Stimulated activated CD4-positive, alpha-beta T cell treated with anti-CD3 and anti-CD28 coated beads, TNF-alpha, amount 100 ng/mL, for 48 hours (primary cell): Measurements from ENCODE around the gene CARS1.
A peak's percentile ranks its signal among the peaks of the same experiment; 100 is the strongest.

Experiments
- DNase-seq, 3 donors: peaks; one replicate each; pipeline ENCODE4 v3.0.0-alpha.2; 2020; ENCODE audit warnings: low read depth in 3 of 3

The CARS1 gene

DNA sequence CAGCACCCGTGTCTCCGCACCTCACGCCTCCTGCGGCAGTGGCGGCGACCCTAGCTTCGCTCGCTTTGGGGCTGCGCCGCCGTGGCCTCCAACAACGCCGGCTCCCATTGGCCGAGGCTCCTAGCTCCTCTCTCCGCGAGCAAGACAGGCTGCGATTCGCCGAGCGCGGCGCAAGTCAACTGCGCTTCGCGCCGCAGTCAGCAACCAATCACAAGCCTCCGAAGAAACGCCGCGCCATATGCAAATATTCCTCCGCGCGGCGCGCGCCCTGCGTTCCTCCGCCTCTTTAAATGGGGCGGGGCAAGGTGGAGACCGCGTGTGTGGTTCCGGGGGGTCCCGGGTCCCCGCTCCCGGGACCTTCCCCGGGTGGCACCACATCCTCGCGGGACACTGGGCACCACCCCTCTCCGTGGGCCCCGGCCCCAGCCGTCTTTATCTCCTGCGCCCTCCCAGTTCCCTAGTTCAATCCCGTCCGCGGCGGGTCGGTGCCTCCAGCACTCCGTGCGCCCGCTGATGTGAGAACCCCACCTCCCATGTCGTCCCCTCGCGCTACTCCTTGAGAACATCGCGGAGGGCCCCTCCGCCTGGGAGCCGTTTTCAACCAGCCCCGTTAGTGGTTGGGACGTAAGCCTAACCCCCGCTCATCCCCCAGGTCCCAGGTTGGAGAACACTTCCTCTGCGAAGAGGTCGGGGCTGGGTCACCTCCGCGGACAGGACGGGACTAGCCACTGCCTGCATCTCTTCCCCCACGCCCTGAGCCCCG lies 64.8 kb downstream of the CARS1 start, which contains the start of gene NAP1L4:
Gene NAP1L4 (minus strand): TSS at position 96 of the 763 bp plus-strand sequence. CDS start 13,109 bp downstream, outside the sequence.
- DNase-seq = peak; percentile 88 to 94 (median 90)

DNA sequence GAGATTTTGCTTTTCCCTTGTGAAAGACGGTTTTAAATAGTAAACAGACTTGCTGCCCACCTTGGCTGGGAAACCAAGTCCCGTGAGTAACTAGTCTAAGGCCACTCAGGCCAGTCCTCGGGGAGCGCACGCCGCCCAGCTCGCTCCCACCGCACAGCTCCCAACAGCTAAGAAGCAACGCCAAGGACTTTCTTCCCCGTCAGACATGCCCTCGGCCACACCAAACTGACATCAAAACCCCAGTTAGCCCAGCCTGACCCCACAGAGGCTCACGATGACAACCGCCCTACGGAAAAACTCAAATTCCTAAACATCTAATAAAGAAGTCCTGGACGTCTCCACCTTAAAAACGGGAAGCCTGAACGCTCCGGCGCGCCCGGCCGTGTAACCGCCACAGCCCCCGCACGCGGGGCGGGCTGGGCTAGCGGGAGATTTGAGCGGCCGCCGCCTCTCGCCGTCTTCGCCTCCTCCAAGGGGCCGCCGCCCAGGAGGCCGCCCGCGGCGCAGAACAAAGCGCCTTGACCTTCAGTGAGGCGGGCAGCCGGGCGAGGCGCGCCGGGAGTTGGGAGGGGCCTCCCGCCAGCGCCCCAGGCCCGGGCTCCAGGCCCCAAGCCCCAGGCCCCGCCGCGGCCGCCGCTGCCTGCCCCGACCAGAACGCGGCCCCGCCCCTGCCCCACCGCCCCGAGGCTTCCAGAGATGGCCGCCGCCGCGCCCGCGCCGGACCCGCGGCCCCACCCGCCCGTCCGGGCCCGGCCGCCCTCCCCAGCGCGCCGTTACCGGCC lies 65.6 kb downstream of the CARS1 start:
- no peak for DNase-seq

DNA sequence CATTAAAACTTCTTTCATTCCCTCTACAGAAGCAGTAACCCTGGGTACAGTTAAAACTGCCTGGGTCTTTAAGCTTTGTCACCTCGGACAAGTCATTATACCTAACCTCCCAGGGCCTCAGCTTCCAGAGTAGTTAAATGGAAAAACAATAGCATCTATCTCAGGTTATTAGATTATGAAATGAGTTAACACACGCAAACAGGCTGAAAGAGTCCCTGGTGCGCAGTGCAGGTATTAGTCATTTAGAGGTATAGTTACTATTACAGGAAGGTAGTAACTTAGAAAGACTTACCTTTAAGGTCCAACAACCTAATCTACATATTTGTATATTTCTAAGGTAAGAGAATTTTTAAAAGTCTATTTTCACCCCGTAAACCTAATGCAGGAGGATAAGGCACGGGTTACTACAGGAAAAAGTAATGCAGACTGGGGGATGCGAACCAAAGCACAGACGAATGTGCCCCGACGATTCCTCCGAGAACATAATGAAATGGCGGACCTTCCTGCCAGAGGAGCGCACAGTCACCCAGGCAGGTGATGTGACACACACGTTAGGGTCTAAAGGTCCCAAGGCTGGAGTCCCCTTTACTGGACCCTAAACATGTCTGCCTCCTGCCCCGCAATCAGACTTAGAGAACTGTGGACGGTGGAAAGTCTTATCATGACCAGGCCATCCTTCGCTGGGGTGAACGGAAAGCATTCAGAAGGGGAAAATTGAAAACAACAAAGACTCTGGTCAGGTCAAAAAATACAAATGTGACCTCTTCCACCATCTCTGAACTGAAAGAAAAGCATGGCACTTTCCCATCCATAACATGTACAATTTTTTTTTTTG lies 66.4 kb downstream of the CARS1 start:
- peak in 1 of 3 donors; percentile 49 for DNase-seq

DNA sequence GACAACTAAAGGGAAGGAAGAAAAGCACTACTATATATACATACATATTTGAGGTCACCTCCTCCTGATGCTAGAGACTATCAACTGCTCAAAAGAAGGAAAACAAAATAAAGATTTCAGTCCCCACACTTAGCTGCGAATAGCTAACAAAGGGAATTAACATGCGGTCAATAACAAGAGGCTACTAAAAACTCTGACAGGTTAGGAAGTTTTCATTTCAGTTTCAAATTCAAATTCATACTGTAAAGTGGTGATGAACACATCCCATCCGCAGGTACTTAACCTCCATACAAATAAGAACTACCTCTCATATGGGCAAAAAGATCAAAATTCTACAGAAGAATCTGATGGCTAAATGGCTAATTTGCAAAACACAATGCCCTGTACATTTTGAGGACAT lies 67.7 kb downstream of the CARS1 start:
- DNase-seq = no peak

DNA sequence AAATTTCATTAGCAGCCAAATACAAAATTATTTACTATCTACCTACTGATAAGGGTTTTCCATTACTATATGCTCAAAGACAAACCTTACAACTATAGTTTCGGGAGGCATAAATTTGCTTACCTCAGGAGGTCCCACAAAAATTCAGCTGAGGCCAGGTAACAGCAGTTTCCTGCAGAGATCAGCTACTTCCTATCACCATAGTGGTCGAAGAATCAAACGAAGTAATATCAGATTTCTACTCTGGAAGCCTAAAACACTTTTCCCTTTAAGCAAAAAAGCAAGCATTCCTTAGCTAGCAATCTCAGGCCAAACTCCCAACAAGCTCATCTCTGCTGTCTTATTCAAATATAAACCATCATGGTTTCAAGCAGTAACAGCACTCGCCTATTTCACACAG lies 68.2 kb downstream of the CARS1 start:
- no peak for DNase-seq

DNA sequence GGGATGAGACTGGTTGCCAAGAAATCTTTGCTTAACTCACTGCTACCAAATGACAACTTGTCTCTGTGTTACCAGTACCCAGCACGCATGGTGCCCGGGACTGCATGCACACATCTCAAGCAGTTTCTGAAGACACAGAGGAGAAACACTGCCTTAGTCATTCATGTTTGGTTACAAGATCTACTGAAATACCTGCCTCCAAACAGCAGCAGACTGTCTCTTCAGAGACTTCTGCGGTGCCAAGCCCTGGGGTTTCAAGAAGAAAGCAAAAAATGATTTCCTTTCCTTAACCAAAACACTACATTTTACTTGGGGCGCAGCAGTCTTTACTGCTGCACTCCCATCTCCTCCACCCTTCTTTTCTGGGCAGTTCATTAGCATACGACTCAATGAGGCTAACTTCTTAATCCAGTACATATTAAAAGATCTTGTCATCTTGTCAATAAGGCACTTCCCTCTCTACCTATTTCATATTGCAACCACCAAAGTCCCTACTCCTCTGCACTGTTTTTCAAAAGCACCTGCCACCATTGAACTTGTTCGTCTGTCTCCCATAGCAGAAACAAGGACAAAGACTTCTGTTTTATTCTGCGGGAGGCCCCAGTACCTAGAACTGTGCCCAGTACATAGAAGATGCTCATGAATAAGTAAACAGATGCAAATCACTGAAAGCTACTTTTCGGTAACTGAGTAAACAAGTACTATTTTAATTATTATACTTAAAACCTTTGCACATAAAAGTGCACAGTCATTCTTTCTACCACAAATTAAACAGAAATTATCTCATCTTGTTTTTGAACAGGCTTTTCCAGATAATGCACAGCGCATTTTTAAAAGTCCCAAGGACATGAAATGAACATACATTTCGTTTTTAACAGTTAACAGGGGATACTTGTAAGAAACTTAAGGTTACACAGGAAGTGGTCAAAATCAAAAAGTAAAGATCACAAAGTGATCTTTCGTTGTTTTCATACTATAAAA lies 69.1 kb downstream of the CARS1 start:
- peak in 2 of 3 donors; percentile 16 to 31 for DNase-seq

DNA sequence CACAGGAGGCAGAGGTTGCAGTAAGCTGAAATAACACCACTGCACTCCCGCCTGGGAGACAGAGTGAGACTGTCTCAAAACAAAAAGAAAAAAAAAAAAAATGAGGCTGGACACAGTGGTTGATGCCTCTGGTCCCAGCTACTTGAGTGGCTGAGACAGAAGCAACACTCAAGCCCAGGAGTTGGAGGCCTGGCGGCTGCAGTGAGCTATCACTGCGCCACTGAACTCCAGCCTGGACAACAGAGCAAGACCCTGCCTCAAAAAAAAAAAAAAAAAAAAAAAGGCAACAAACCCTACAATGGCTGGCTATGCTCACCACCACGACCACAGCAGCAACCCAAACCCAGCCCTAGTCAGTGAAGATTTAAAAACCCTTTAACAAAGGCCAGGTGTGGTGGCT lies 73.3 kb downstream of the CARS1 start:
- no peak for DNase-seq

DNA sequence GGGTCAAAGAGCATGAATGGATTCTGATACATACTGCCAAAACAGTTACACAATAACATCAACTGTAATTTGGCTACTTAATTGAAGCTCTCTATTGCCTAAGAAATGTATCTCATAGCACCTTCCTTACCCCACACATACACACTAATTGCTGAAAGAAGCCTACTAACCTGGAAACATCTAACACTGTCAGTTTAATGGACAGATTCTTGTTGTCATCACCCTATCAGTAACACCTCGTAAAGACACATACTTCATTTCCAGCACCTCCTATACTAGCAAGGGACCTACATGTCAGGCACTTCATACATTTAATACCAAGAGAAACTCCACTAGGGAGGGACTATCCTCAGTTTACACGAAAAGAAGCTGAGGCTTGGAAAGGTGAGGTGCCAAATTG lies 75.0 kb downstream of the CARS1 start:
- no peak for DNase-seq

DNA sequence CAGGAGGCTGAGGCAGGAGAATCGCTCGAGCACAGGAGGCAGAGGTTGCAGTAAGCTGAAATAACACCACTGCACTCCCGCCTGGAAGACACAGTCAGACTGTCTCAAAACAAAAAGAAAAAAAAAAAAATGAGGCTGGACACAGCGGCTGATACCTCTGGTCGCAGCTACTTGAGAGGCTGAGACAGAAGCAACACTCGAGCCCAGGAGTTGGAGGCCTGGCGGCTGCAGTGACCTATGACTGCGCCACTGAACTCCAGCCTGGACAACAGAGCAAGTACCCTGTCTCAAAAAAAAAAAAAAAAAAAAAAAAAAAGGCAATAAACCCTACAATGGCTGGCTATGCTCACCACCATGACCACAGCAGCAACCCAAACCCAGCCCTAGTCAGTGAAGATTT lies 76.1 kb downstream of the CARS1 start:
- DNase-seq = no peak

DNA sequence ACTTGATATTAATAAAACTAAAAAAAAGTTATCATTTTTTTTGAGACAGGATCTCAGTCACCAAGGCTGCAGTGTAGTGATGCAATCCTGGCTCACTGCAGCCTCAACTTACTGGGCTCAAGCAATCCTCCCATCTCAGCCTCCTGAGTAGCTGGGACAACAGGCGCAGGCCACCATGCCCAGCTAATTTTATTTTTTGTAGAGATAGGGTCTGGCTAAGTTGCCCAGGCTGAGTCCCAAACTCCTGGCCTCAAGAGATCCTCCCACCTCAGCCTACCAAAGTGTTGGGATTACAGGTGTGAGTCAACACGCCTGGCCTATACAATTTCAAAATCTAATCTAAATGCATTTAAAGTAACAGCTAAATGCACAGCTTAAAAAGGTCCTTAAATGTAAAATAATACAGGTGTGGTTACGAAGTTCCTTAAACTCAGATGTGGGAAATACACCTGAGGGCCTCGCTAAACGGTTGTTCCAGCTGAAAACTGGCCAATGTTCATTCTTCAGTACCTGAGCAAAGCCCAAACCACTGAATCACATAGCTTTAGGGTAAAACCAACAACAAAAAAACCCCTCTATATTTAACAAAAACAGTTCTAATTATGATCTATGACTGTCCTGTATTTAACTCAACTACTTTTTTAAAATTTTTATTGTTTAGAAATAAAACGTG lies 76.9 kb downstream of the CARS1 start:
- DNase-seq = no peak

DNA sequence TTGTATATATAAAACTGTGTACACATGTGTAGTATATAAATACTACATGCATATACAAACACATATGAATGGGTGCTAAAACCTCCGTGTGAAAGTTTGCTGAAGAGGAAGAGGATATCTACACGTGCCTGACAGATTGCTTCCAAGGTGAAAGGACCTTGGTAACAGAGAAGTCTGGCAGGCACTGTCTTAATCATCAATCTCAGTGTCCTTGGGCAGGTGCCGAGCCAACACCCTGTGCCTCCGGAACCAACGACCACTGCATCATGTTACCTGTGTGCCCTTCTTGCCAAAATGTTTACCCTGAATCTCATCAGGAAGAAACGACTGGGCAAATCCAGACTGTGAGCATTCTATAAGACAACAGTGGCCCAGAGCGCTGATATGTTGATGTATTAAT lies 80.1 kb downstream of the CARS1 start:
- DNase-seq = no peak

DNA sequence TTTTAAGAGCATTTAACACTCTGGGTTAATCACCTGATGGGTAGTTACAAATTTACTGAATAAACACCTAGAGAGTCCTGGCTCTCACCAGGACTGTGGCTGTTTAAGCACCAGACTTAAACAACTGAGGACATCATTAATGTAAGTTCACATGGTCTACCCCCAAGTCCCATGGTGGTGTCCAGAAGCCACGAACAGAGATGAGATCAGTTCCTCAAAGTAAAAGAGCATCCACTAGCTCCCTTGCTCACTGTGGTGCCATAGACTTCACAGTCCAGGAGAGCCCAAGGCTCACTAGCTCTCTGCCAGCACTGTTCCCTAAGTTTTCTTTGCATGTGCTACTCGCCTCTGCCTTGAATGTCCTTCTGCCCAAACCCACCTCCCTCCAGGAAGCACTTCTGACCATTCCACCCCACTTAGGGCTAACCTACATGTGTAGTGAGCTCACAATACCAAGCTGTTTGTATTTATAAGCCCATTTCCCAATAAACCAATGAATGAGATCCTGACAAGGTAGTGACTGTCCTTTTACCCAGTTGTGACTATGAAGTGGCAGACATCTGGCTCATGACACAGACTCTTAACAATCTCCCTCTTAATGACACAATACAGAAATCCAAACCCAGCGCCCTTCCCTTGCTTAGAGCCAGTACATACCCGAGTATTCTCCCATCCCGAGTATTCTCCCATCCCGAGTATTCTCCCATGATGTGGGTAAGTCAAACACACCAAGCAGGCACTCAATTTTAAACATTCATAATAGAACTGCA lies 80.7 kb downstream of the CARS1 start:
- no peak for DNase-seq

DNA sequence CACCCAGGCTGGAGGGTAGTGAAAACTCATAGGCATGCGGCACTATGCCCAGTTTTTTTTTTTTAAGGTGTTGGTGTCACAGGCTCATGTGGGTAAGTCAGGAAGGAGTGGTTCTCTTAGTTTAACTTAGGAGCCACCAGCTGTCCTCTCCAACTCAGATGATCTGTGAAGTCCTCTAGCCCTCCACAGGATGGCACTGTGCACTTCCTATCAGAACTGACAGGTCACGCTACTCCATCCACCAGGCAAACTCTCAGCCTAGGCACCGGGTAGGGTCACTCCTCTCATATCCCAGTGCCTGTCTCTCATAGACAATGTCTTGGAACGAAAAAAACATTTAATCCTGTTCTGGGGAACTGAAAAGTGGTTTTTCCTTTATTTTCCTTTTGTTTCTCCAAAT lies 81.6 kb downstream of the CARS1 start:
- no peak for DNase-seq

DNA sequence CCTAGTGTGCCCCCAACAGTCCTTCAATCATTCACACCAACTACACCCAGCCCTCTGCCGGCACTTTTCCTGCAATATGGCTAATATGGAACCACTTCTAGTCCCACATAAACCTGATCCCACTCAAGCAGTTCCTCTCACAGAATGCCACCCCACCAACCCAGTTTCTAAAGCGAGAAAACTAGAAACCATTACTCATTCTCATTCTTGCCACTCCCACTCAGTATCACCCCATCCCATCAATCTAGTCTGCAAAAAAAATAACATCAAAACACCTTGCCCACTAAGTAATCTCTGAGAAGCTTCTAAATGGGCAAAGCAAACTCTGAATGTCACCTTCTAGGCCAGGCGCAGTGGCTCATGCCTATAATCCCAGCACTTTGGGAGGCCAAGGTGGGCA lies 83.0 kb downstream of the CARS1 start:
- no peak for DNase-seq

DNA sequence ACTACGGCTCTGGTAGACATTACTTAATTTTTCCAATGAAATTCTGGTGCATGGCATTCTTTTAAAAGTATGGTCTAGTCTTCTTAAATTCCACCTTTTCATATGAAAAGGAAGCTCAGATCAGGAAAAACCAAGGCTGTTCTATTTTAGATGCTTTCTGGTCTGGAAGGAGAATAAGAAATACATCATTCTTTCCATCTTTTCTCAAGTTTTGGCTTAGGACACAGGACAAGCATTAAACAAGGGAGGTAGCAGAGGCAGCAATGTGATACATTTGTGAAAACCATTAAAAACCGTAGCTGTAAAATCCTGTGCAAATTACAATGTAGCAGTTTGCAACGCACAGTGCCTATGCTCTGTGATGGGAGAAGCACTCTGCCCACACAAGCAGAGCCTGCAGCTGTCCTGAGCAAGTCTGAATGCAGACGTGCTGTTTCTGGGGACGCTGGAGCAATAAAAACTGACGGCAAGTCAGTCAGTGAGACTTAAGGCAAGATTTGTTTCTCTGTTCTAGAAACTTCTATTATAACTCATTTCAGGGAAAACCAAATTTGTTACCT lies 88.8 kb downstream of the CARS1 start:
- no peak for DNase-seq

DNA sequence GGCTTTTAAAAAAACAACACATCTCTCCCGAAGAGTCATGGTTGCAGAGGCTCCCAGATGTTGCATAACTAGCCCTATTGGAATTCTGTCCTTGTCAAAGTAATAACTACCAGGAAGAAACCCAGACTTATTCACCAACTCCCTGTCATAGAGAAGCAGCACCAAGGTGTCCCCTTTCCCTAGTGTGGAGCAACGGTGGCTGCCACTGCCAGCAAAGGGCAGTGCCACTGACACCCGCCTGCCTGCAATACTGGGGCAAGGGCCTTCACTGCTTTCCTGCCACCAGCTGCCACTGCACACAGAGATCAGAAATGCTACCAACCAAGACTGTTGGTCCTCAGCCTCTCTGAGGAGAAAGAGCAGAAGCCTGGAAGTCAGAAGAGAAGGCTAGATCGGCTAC lies 92.4 kb downstream of the CARS1 start:
- no peak for DNase-seq

DNA sequence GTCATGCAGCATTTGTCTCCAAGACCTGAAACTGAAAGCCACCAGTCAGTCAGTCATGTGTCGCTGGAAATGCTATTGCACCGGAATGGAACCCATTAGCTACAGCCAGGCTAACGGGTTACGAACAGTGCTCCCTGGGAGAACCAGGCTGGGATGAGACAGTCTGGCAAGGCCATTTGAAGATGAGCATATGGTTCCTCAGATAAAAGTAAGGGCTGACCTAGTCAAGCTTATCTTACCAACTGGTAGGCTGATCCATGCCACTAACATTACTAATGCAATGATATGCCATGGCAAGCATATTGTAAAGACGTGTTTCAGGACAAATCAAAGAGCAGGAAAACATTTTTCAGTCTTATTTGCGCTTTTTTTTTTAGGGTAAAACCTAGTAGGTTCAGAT lies 93.5 kb downstream of the CARS1 start:
- DNase-seq = no peak

DNA sequence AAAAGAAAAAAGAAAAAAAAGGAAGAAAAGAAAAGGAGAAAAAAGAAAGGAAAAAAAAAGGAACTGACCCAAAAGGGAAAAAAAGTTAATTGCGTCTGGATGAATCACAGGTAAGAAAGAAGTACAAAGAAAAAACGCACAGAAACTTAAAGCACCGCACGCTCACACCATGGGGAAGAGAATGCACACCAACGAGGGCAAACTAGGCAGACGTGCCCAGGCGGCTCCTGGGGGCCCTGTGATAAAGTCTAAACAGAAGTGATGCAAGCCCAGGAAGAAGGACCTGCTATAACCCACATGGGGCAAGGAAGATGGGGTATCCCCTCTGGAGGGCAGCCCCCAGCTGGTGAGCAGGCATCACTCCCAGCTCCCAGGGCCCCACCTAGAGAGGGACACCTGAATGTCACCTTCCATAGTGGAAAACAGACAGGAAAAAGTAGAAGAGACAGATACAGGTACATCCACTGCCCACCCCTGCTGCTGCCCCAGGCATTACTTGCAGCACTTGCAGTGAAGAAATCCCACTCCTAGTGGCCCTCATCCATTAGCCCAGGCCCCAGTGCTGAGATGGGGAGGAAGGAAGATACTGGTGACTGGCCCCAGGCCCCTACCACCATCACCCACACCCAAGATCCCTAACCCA lies 94.0 kb downstream of the CARS1 start:
- no peak for DNase-seq

DNA sequence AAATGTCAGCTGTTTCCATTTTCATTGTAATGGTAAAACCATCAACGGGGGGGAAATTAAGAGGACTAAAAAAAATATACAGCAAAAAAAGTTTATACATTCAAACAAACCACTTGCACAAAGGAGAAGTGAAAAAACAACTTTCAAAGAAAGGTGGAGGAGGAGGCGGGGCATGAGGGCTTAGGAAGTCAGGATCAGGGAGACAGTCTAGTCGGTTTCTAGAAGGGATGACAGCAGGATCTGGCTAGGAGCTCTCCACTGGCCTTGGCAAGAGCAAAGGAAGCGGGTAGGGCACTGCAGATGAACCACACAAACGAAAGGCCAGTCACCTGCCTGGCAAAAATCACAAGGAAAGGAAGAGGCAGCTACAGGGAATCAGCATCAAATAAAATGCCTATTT lies 96.1 kb downstream of the CARS1 start:
- DNase-seq = no peak
